Measurements from ENCODE around the gene SIRPB2.
A peak's percentile ranks its signal among the peaks of the same experiment; 100 is the strongest.
"Not testable (repeated sequence)": the region's sequence is repeated elsewhere in the genome, so short reads cannot be mapped to it uniquely, and the experiment has no call there.

SIRPB2 gene

GRCh38 chr20:1499528-1500420, 8.6 kb upstream of the SIRPB2 start:
- no peak for DNase-seq

DNA sequence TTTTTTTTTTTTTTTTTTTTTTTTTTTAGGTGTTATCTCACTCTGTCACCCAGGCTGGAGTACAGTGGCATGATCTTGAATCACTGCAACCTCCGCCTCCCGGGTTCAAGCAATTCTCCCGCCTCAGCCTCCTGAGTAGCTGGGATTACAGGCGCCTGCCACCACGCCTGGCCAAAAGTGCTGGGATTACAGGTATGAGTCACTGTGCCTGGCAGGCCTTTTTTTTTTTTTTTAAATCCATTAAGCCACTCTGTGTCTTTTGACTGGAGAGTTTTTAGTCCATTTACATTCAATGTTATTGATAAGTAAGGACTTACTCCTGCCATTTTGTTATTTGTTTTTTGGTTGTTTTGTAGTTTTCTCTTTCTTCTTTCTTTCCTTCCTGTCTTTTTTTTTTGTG, 6.2 kb upstream of the SIRPB2 start:
- DNase-seq, result not testable (repeated sequence)

- no peak for DNase-seq
These were observed 5.7 kb upstream of the SIRPB2 start for GRCh38 chr20:1496930-1497329.

DNA sequence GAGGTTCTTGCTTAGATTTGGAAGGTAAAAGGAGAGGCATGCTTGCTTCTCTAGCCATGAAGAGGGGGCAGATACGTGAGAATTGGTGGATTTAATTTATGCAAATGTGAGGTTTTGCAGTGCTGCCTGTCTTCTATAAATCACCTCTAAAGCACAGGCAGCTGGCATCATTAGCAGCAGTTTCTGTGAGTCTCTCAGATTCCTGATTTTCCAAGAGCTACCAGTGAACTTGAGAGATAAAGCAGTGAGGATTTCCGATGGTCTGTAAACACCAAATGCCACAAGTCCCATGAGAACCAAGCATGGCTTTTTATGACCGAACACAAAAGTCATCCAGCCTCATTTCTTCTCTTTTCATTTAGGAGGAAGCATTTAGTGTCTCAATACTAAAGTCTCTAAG, 3.2 kb upstream of the SIRPB2 start:
- no peak for DNase-seq

DNA sequence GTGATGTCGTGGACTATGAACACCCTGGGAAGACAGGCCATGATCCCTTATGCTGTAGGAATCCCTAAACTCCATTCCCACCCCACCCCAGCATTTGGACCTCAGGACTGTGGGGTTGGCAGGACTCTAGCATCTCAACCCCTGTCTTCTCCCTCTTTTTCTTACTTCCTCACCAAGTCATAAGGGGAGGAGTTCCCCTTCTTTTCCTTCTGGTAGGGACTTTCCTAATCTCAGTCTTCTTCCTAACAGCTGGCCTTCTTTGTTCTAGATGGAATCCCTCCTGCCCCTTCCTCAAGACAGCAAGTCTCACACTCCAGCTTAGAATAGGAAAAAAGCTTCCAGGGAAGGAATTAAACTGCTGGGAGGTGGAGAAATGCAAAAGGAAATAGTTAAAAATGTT, 2.3 kb upstream of the SIRPB2 start:
- no peak for DNase-seq

GRCh38 chr20:1491860-1492642, 831 bp upstream of the SIRPB2 start:
- no peak for DNase-seq

DNA sequence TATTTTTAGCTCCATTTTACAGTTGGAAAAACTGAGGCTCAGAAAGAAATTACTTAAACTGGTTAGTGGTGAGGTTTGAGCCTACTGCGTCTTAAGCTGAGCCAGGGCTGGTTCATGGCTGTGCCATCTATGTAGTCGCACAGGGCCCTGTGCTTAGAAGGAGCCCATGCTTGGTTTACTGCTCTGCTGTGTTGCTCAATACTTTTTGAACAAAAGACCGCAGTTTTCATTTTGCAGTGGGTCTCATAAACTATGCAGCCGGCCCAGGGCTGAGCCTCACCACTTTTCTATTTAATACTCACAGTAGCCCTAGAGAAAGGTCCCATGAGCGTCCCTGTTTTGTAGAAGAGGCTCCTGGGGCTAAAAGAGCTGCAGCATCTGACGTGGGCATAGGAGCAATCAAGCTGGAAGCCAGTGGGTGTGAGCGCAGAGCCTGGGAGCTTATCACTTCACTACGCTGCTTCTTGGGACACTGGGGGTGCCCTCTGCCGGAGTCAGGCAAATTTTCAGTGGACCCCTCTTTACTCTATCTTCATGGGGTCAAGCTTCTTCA, 501 bp downstream of the SIRPB2 start:
- no peak for DNase-seq

GRCh38 chr20:1489764-1490436, 1.3 kb downstream of the SIRPB2 start:
- no peak for DNase-seq

DNA sequence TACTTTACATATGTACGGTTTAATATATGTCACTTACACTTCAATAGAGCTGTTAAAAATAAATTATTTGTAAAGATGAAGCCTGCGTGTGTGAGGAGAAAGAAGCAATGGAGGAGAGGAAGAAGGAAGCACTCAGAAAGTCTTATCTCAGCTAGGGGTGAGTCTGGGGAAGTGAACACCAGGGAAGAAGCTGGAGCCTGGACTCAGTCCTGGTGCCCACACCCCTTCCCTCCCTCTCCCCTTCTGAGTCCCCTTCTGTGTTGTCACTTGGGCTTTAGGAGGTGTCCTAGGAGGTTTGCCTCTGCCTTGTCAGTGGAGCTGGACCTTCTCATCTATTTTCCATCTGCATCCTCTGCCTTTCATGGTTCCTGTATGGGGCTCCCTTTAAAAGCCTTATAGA, 1.9 kb downstream of the SIRPB2 start:
- no peak for DNase-seq

DNA sequence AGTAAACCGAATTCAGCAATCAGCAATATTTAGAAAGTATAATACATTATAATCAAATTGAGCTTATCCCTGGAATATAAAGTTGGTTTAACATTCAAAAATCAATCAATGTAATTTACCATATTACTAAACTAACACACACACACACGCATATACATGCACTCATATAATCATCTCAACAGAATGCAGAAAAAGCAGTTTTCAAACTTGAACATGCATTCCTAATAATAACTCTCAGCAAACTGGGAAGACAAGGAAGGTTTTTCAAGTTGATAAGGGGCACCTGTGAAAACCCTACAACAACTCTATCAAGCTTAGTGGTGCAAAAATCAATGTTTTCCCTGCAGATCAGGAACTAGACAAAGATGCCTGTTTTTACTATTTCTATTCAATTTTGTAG, 4.7 kb downstream of the SIRPB2 start:
- no peak for DNase-seq

DNA sequence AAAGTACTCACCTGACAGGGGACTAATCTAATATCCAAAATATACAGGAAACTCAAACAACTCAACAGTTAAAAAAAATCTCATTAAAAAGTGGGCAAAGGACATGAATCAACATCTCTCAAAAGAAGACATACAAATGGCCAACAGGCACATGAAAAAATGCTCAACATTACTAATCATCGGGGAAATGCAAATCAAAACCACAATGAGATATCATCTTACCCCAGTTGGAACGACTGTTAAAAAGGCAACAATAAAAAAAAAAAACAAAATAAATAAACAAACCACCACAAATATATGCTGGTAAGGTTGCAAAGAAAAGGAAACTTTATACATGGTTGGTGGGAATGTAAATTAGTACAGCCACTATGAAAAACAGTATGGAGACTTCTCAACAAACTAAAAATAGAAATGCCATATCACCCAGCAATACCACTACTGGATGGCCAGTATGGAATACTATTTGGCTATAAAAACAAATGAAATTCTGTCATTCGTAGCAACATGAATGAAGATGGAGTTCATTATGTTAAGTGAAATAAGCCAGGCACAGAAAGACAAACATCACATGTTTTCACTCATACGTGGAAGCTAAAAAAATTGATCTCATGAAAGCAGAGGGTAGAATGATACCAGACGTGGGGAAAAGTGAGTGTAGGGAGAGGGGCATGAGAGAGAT, 6.6 kb downstream of the SIRPB2 start:
- no peak for DNase-seq

DNA sequence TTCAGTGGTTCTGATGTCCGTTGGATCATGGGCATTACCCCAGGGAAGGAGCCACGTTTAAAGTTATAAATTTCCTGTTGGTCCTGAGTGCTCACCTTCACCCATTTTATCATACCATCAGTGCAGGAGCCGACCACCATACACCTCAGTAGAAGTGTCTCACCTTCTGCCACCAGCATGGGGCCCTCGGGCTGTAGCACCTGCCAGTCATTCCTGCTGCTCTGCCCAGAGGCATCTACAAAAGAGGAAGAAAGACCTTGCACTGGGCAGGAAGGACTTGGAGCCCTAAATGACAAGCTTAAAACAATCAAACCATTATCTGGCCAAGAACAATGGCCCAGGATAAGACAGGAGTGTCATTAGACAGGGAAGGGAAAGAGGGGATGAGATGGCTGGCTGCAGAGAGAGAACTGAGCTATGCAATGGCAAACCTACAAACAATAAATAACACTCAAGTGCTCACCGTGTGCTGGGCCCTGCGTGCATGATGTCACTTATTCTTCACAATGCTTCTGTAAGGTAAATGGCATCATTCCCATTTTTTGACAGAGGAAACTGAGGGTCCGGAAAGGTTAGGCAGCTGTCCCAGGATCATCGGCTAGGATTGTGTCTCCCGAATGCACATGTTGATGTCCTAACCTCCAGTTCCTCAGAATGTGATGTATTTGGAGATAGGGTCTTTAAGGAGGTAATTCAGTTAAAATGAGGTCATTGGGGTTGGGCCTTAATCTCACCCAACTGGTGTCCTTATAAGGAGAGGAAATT, 11.2 kb downstream of the SIRPB2 start:
- DNase-seq, result no peak

DNA sequence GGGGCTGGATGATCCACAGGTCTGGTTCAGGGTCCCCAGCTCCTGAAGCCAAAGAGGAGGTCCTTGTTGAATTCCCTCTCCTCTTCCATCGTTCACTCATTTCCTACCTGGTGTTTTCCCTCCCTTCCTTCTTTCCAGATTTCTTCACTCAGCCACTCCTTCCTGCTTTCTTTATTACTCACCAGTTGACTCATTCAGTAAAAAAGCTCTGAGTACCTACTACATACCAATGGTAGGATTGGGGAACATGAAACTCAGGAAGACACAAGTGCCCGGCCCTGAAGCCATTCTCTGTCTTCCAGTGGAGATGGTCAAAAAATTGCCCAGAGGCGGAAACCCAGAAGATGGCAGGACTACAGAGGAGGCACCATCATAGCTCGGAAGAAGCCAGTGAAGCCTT, 12.7 kb downstream of the SIRPB2 start:
- DNase-seq, result peak; percentile 16

DNA sequence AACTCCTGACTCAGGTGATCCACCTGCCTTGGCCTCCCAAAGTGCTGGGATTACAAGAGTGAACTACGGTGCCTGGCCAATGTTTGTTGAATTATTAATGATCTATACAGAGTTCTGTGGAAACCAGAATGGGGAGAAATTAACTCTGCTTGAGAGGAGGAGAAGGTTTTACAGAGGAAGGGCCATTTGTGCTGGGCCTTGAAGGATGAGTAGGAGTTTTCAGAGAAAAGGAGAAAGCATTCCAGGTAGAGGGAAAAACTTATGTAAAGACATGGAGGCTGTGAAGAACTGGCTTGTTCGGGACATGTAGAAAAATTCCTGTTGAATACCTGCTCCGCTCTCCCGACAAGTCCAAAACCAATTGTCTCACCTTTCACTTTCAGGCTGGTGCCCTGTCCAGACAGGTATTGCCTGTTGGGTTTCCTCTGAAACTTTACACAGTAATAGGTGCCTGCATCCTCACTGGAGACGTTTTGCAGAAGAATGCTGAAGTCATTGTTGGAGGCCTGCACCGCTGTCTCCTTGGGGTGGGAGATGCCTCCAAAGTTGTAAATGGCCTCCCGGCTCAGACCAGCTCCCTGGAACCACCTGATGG, 13.2 kb downstream of the SIRPB2 start:
- no peak for DNase-seq

GRCh38 chr20:1474817-1475603, 16.2 kb downstream of the SIRPB2 start:
- no peak for DNase-seq

DNA sequence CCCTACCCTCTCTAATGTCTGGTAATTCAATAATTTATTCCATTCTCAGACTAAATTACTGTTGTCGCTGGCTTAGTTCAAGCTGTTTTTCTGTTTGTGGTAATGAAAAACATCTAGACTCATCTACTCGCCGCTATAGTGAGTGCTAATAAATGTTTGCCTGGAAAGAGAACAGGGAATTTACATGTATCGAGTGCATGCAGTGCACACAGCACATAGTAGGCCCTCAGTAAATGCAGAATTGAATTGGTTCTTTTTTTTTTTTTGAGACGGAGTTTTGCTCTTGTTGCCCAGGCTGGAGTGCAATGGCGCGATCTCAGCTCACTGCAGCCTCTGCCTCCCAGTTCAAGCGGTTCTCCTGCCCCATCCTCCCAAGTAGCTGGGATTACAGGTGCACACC, 16.9 kb downstream of the SIRPB2 start:
- no peak for DNase-seq

DNA sequence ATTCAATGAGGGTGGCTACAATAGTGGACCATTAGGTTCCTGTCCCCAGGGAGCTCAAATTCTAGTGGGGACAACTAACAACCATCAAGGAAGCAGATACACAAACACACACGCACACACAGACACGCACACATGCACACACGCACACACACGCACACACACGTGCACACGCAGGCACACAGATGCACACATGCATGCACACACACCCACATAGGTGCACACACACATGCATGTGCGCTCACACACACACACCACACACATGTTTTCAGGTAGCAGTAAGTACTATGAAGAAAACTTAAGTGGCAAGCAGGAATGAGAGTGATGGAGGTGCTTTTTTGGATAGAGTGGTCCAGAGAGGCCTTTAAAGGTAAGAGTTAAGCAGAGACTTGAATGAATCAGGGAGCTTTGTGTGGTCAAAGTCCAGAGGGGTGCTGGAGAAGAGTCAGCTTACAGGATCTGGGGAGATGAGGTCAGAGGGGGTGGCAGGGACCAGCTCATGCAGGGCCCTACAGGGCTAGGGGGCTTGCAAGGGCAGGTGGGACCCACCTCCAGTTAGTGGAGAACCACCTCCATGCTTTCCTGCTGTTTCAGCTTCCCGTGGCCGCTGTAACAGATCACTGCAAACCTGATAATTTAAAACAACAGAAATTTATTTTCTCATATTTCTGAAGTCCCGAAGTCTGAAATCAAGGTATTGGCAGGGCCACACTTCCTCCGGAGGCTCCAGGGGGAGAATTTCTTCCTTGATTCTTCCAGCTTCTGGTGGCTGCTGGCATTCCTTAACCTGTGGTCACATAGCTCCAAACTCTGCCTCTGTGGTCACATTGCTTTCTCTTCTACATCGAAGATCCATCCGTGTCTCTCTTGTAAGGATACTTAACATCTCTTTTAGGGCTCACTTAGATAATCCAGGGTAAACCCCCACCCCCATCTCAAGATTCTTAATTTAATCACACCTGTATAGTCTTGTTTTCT, 17.7 kb downstream of the SIRPB2 start:
- no peak for DNase-seq

- DNase-seq, result no peak
These were observed 18.5 kb downstream of the SIRPB2 start for GRCh38 chr20:1472556-1473245.

- DNase-seq, result no peak
These were observed 20.0 kb downstream of the SIRPB2 start for GRCh38 chr20:1471242-1471641.
